NCI-H2196 treated with DMSO at 0.1 percent for 48 hours (cell line): ENCODE data around the gene ARCN1.
"Not testable (repeated sequence)": the region's sequence is repeated elsewhere in the genome, so short reads cannot be mapped to it uniquely, and the experiment has no call there.

Experiments used
- DNase-seq: peaks from one replicate; lab custom pipeline; 2025; ENCODE audit not compliant: unreplicated experiment; lab: John Stamatoyannopoulos, UW

The ARCN1 gene

GRCh38 chr11:118544010-118544646, 28.1 kb upstream of the ARCN1 start:
- no peak for DNase-seq

GRCh38 chr11:118544647-118545010, 27.6 kb upstream of the ARCN1 start:
- DNase-seq = no peak

GRCh38 chr11:118545533-118545932, 26.7 kb upstream of the ARCN1 start:
- no peak for DNase-seq

GRCh38 chr11:118547132-118547531, 25.1 kb upstream of the ARCN1 start:
- DNase-seq = no peak

- DNase-seq = no peak
Measured at GRCh38 chr11:118552341-118552740, 19.9 kb upstream of the ARCN1 start.

- no peak for DNase-seq
Measured at GRCh38 chr11:118560806-118561205, 11.4 kb upstream of the ARCN1 start.

- DNase-seq = no peak
Measured at GRCh38 chr11:118565051-118565450, 7.2 kb upstream of the ARCN1 start.

- no peak for DNase-seq
Measured at GRCh38 chr11:118569670-118570069, 2.5 kb upstream of the ARCN1 start.

GRCh38 chr11:118570787-118571186, 1.4 kb upstream of the ARCN1 start:
- DNase-seq = no peak

- DNase-seq = not testable (repeated sequence)
Measured at GRCh38 chr11:118571701-118572060, 528 bp upstream of the ARCN1 start.

- no peak for DNase-seq
Measured at GRCh38 chr11:118572981-118573550, 857 bp downstream of the ARCN1 start.

- DNase-seq = no peak
Measured at GRCh38 chr11:118574636-118575035, 2.4 kb downstream of the ARCN1 start.

- DNase-seq = not testable (repeated sequence)
Measured at GRCh38 chr11:118577995-118578394, 5.8 kb downstream of the ARCN1 start.

GRCh38 chr11:118581057-118581456, 8.8 kb downstream of the ARCN1 start:
- DNase-seq = no peak

- DNase-seq = no peak
Measured at GRCh38 chr11:118587952-118588351, 15.7 kb downstream of the ARCN1 start.

GRCh38 chr11:118592616-118593367, 20.6 kb downstream of the ARCN1 start:
- DNase-seq = no peak

GRCh38 chr11:118594984-118595383, 22.8 kb downstream of the ARCN1 start:
- DNase-seq = peak; percentile 18

GRCh38 chr11:118596224-118597146, 24.3 kb downstream of the ARCN1 start:
- no peak for DNase-seq

GRCh38 chr11:118597556-118597955, 25.3 kb downstream of the ARCN1 start:
- no peak for DNase-seq

- DNase-seq = no peak
Measured at GRCh38 chr11:118602331-118602730, 30.1 kb downstream of the ARCN1 start.

GRCh38 chr11:118603709-118604108, 31.5 kb downstream of the ARCN1 start:
- DNase-seq = not testable (repeated sequence)
